Karpas-422 (cell line): ENCODE data around the gene APLP2. TPM values are rescaled to one million over a fixed set of nuclear protein-coding genes. Genes with fewer than 3 reads are reported as not detected.

Source experiments
- DNase-seq: peaks from one replicate; pipeline ENCODE4 v3.0.0-alpha.2; 2015
- H2AFZ ChIP-seq: fragments of 200-600 bp; sonication (generic); 2 replicates; pipeline ENCODE4 v1.6.1; 2014; ENCODE audit warnings: antibody characterized with exemption, low read length, mixed read lengths
- H3K27ac ChIP-seq: fragments of 200-600 bp; sonication (generic); 2 replicates; pipeline ENCODE4 v1.5.1; 2014; ENCODE audit warnings: mild to moderate bottlenecking, low read length, moderate library complexity
- H3K27me3 ChIP-seq: fragments of 200-600 bp; sonication (generic); 2 replicates; pipeline ENCODE4 v1.6.1; 2014; ENCODE audit warnings: low read length, mixed read lengths
- H3K36me3 ChIP-seq: fragments of 200-600 bp; sonication (generic); 2 replicates; pipeline ENCODE4 v1.6.1; 2014; ENCODE audit warnings: low read length, mixed read lengths; ENCODE audit not compliant: insufficient read depth
- H3K4me1 ChIP-seq: fragments of 200-600 bp; sonication (generic); 2 replicates; pipeline ENCODE4 v1.6.1; 2014; ENCODE audit warnings: mild to moderate bottlenecking, low read length, mixed read lengths
- H3K4me2 ChIP-seq: fragments of 200-600 bp; sonication (generic); 2 replicates; pipeline ENCODE4 v1.6.1; 2014; ENCODE audit warnings: low read length, low read depth, mild to moderate bottlenecking; ENCODE audit not compliant: poor library complexity, severe bottlenecking
- H3K4me3 ChIP-seq: fragments of 200-600 bp; sonication (generic); 2 replicates; pipeline ENCODE4 v1.5.1; 2014; ENCODE audit warnings: mild to moderate bottlenecking, antibody characterized with exemption, low read length, mixed read lengths
- H3K79me2 ChIP-seq: fragments of 200-600 bp; sonication (generic); 2 replicates; pipeline ENCODE4 v1.6.1; 2014; ENCODE audit warnings: mild to moderate bottlenecking, low read length, mixed read lengths
- H3K9ac ChIP-seq: fragments of 200-600 bp; sonication (generic); 2 replicates; pipeline ENCODE4 v1.6.0; 2014; ENCODE audit warnings: low read length
- H3K9me2 ChIP-seq: fragments of 200-600 bp; sonication (generic), shearing (Covaris generic); replicated peaks from 2 replicates; pipeline ENCODE4 v1.6.0; 2014; ENCODE audit warnings: mild to moderate bottlenecking, low read length, moderate library complexity; ENCODE audit not compliant: insufficient read depth
- H3K9me3 ChIP-seq: fragments of 300-700, 200-600 bp; sonication (generic); 2 replicates; pipeline ENCODE4 v1.6.1; 2014; ENCODE audit warnings: low read length, mixed read lengths
- H4K20me1 ChIP-seq: fragments of 200-600 bp; sonication (generic); 2 replicates; pipeline ENCODE4 v1.6.1; 2014; ENCODE audit warnings: mild to moderate bottlenecking, antibody characterized with exemption, low read length, low read depth; ENCODE audit not compliant: insufficient read depth
- total RNA-seq: library from RNA; depleted of rRNA; stranded (reverse); fragments of >200 nt; shearing (Covaris generic); gene quantifications from 2 replicates; pipeline ENCODE4 v1.2.3, GENCODE V29; 2014; ENCODE audit warnings: low replicate concordance

APLP2 gene
- total RNA-seq, 1 experiment from 2014 or later = 50.8 TPM

DNA sequence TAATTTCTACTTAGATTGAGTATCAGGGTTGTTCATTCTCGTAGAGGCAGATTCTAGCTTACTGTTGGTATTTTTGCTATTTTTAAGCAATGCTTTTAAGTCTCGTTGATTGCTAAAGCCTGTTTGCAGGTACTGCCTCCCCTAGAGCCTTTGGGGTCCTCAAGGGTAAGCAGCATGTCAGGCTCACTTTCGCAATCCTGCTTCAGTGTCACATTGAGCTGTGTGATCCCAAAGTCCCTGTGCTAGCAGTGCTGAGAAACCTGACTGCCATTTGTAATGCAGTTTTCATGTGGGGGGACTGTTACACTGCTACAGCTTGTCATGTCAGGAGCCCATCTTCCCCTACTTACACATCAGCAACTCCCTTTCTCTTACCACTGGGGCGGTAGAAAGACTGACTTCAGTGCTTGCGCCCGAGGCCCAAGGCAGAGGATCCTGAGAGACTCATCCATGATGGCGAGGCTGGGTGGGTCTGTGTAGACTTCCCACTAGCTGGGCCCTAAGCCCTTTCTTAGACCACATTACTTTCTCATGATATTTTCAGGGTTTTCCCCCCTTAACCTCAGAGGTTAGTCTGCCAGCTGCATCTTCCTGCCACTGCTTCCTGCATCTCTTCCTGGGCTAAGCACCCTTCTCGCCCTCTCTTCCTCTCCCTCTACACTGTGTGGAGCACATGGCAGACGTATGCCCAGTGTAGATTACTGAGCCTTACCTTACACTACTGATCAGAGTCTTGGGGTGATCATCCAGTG is 49.1 kb downstream of the APLP2 start:
- no peaks in the 10 kb centered on the region for H3K9me3 ChIP-seq
- no peak for DNase-seq
- no peak overlapping the region for H3K4me3 ChIP-seq
- H3K9ac ChIP-seq = no peak overlapping the region
- no peak overlapping the region for H2AFZ ChIP-seq
- H3K79me2 ChIP-seq = peaks cover 31% of the 10 kb centered on the region
- H3K27me3 ChIP-seq = no peaks in the 10 kb centered on the region
- no peaks in the 10 kb centered on the region for H3K4me1 ChIP-seq
- H3K27ac ChIP-seq = no peak overlapping the region
- H3K36me3 ChIP-seq = no peaks in the 10 kb centered on the region
- no peaks in the 10 kb centered on the region for H3K9me2 ChIP-seq
- no peak overlapping the region for H3K4me2 ChIP-seq
- no peaks in the 10 kb centered on the region for H4K20me1 ChIP-seq

DNA sequence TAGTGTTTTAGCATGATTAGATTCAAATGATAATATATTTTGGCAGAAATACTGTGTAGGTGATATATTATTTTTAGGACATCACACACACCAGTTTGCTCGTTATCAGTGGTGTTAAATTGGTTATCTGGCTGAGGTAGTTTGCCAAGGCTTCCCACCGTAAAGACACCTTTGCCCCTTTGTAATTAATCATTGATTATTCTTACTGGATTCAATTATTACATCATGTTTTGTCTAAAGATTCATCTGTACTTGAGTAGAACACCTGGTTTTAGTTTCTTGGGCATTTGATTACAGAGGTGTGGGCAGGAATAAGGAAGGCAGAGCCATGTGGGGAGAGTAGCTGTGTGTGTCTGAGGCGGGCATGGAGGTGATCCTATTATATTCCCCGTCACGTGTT is 50.4 kb downstream of the APLP2 start:
- no peaks in the 10 kb centered on the region for H3K27me3 ChIP-seq
- H3K9ac ChIP-seq = no peak overlapping the region
- H3K9me2 ChIP-seq = no peaks in the 10 kb centered on the region
- H3K79me2 ChIP-seq = peaks cover 20% of the 10 kb centered on the region; the same call in 1 of the 2 replicates
- H4K20me1 ChIP-seq = no peaks in the 10 kb centered on the region
- DNase-seq = no peak
- no peak overlapping the region for H2AFZ ChIP-seq
- H3K9me3 ChIP-seq = no peaks in the 10 kb centered on the region
- no peaks in the 10 kb centered on the region for H3K4me1 ChIP-seq
- H3K27ac ChIP-seq = no peak overlapping the region
- H3K4me3 ChIP-seq = no peak overlapping the region
- no peak overlapping the region for H3K4me2 ChIP-seq
- no peaks in the 10 kb centered on the region for H3K36me3 ChIP-seq

DNA sequence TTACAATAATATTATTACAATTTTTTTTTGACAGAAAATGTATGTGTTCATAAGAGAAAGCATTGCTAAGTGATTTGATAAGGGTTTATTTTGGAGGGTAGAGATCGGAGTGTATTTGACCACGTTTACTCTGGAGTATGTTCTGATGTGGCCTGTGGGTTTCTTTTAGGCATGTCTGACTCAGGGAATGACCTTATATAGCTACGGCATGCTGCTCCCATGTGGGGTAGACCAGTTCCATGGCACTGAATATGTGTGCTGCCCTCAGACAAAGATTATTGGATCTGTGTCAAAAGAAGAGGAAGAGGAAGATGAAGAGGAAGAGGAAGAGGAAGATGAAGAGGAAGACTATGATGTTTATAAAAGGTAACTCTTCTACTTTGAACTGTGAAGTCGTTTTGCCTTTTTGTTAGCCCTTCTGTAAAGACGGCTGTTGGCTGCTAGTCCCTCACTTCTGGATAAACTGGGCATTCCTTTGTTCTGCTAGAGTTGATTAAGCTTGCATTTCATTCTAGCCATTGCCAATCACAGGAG is 51.8 kb downstream of the APLP2 start:
- Histone ChIP-seq H3K4me3 (no peak overlapping the region), H3K9me2 (no peaks in the 10 kb centered on the region), H3K4me1 (no peaks in the 10 kb centered on the region), H3K4me2 (no peak overlapping the region), H3K9me3 (no peaks in the 10 kb centered on the region), H3K36me3 (no peaks in the 10 kb centered on the region), H4K20me1 (no peaks in the 10 kb centered on the region), H3K27ac (no peak overlapping the region), H3K9ac (no peak overlapping the region), H2AFZ (no peak overlapping the region), H3K79me2 (peaks cover 12% of the 10 kb centered on the region; the same call in 1 of the 2 replicates), H3K27me3 (no peaks in the 10 kb centered on the region)
- DNase-seq = no peak

DNA sequence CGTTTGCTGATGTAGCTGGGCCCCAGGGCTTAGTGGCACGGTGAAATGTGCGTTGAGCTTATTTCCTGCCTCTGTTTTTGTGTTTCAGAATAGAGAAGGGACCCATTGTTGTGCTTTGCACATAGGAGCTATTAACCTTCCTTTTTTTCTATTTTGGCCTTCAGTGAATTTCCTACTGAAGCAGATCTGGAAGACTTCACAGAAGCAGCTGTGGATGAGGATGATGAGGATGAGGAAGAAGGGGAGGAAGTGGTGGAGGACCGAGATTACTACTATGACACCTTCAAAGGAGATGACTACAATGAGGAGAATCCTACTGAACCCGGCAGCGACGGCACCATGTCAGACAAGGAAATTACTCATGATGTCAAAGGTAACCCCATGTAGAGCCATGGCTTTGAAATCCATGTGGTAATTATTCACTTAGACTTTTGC is 52.5 kb downstream of the APLP2 start:
- H2AFZ ChIP-seq = no peak overlapping the region
- H4K20me1 ChIP-seq = no peaks in the 10 kb centered on the region
- H3K9ac ChIP-seq = no peak overlapping the region
- H3K9me2 ChIP-seq = no peaks in the 10 kb centered on the region
- H3K27me3 ChIP-seq = no peaks in the 10 kb centered on the region
- no peaks in the 10 kb centered on the region for H3K36me3 ChIP-seq
- no peak overlapping the region for H3K27ac ChIP-seq
- no peaks in the 10 kb centered on the region for H3K9me3 ChIP-seq
- peaks cover 12% of the 10 kb centered on the region; the same call in 1 of the 2 replicates for H3K79me2 ChIP-seq
- no peak overlapping the region for H3K4me2 ChIP-seq
- H3K4me1 ChIP-seq = no peaks in the 10 kb centered on the region
- no peak for DNase-seq
- no peak overlapping the region for H3K4me3 ChIP-seq

DNA sequence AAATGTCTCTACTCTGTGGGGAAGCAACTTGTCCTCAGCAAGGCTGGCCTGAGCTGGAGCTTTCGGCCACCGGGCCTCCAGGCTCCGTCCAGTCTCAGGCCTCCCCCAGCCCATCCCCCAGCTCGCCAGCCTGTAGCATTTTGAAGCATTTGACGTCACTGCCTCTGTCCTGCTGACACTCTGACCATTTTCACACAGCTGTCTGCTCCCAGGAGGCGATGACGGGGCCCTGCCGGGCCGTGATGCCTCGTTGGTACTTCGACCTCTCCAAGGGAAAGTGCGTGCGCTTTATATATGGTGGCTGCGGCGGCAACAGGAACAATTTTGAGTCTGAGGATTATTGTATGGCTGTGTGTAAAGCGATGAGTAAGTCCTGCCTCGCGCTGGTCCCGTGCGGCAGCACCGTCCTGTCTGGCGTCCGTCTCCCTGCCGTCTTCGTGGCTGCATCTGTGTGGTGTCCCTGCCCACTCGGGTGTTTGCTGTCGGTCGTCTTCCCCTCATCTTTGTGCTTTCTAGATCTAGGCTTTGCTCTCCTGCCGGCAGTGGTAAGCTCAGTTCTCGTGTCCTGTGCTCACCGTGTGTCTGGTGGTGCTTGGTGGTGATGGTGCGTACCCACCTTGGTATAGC is 53.8 kb downstream of the APLP2 start:
- H2AFZ ChIP-seq = no peak overlapping the region
- H3K4me2 ChIP-seq = no peak overlapping the region
- peaks cover 5% of the 10 kb centered on the region; the same call in 1 of the 2 replicates for H3K79me2 ChIP-seq
- no peak overlapping the region for H3K9ac ChIP-seq
- H3K27ac ChIP-seq = no peak overlapping the region
- H3K9me3 ChIP-seq = no peaks in the 10 kb centered on the region
- DNase-seq = no peak
- H4K20me1 ChIP-seq = no peaks in the 10 kb centered on the region
- no peaks in the 10 kb centered on the region for H3K36me3 ChIP-seq
- no peak overlapping the region for H3K4me3 ChIP-seq
- H3K27me3 ChIP-seq = no peaks in the 10 kb centered on the region
- H3K4me1 ChIP-seq = no peaks in the 10 kb centered on the region
- no peaks in the 10 kb centered on the region for H3K9me2 ChIP-seq

DNA sequence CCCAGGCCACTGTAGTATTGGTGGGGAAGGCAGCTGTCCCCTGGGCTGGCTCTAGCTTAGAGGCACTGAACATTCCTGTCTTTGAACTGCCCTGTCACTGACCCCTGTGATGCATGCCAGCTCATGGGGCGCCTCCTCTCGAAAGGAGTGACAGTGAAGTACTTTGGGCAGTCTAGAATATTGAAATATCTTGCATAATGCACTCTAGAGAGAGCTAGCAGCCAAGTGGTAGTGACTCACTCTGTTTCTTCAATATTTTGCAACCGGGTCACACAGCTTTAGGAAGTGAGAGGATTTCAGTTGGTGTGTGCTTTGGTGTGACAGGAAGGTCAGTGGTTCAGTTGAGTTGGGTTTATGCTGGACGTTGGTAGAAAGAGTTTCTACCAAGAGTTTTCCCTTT is 54.4 kb downstream of the APLP2 start:
- no peaks in the 10 kb centered on the region for H3K36me3 ChIP-seq
- H3K9me3 ChIP-seq = no peaks in the 10 kb centered on the region
- no peaks in the 10 kb centered on the region for H4K20me1 ChIP-seq
- no peaks in the 10 kb centered on the region for H3K27me3 ChIP-seq
- H3K79me2 ChIP-seq = 0 out of 2 replicates have a peak, but pooled peaks cover 2% of the 10 kb centered on the region
- DNase-seq = no peak
- no peaks in the 10 kb centered on the region for H3K4me1 ChIP-seq
- H3K9ac ChIP-seq = no peak overlapping the region
- no peak overlapping the region for H3K4me2 ChIP-seq
- H3K27ac ChIP-seq = no peak overlapping the region
- H2AFZ ChIP-seq = no peak overlapping the region
- no peak overlapping the region for H3K4me3 ChIP-seq
- no peaks in the 10 kb centered on the region for H3K9me2 ChIP-seq

DNA sequence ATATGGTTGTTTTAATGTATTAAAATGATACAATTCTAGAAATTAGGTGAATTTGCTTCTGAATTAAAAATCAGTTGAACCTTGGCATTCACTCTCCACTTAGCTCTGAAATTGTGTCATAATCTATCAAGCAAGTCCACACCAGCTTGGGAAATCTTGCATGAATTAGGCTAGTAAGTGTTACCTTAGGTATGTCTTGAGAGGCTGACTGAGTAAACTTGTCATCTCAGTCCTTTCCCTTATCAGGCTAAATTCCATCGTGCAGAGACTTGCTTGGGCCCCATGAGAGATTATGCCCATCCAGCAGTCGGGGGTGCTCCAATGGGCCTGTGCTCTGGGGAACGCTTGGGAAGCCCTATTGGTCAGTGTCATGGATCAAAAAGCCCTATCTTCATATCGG is 55.9 kb downstream of the APLP2 start:
- no peaks in the 10 kb centered on the region for H3K36me3 ChIP-seq
- H3K4me3 ChIP-seq = no peak overlapping the region
- H3K4me1 ChIP-seq = no peaks in the 10 kb centered on the region
- no peaks in the 10 kb centered on the region for H3K9me3 ChIP-seq
- H2AFZ ChIP-seq = no peak overlapping the region
- no peaks in the 10 kb centered on the region for H3K9me2 ChIP-seq
- no peak overlapping the region for H3K9ac ChIP-seq
- no peaks in the 10 kb centered on the region for H3K27me3 ChIP-seq
- no peak overlapping the region for H3K27ac ChIP-seq
- H3K79me2 ChIP-seq = no peaks in the 10 kb centered on the region
- no peak for DNase-seq
- no peak overlapping the region for H3K4me2 ChIP-seq
- no peaks in the 10 kb centered on the region for H4K20me1 ChIP-seq

DNA sequence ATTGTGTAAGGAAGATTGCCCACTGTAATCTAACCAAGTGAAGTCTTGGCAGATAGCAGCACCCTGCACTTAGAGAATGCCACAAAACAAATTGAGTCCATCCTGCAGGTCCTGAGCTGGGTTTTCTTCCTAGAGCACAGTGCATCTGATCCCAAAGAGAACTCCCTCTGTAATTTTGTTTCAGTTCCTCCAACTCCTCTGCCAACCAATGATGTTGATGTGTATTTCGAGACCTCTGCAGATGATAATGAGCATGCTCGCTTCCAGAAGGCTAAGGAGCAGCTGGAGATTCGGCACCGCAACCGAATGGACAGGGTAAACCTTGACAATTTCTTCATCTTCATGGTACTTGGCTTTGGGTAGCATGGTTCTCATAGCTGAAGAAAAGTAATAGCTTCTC is 56.8 kb downstream of the APLP2 start:
- H3K9me2 ChIP-seq = no peaks in the 10 kb centered on the region
- H3K4me2 ChIP-seq = no peak overlapping the region
- DNase-seq = no peak
- no peak overlapping the region for H3K27ac ChIP-seq
- H3K27me3 ChIP-seq = no peaks in the 10 kb centered on the region
- H3K36me3 ChIP-seq = no peaks in the 10 kb centered on the region
- H3K4me3 ChIP-seq = no peak overlapping the region
- H4K20me1 ChIP-seq = no peaks in the 10 kb centered on the region
- H3K4me1 ChIP-seq = no peaks in the 10 kb centered on the region
- H3K79me2 ChIP-seq = no peaks in the 10 kb centered on the region
- H2AFZ ChIP-seq = no peak overlapping the region
- H3K9me3 ChIP-seq = no peaks in the 10 kb centered on the region
- no peak overlapping the region for H3K9ac ChIP-seq
